Measurements from ENCODE around the gene LCP2. TPM values are rescaled to one million over a fixed set of nuclear protein-coding genes. Genes with fewer than 3 reads are reported as not detected.

LCP2 gene
- total RNA-seq, 1 experiment from 2014 or later, result not detected

GRCh38 chr5:170201311-170201710 is 96.3 kb downstream of the LCP2 start:
- Histone ChIP-seq H3T11ph (ENCODE audit: low read length) (no peak overlapping the region), H3K56ac (ENCODE audit: insufficient read length, low read depth, low read length) (no peak overlapping the region), H2AK5ac (ENCODE audit: insufficient read length, low read length) (no peak overlapping the region), H2BK15ac (ENCODE audit: low read depth, low read length) (no peak overlapping the region), H3K4me2 (ENCODE audit: insufficient read depth, insufficient read length, low read length) (no peak overlapping the region), H3K79me1 (ENCODE audit: insufficient read depth, low read depth, low read length, poor library complexity, severe bottlenecking) (no peaks in the 10 kb centered on the region), H3K79me2 (ENCODE audit: insufficient read depth, low read length) (no peaks in the 10 kb centered on the region), H2BK120ac (ENCODE audit: low read depth, low read length, poor library complexity, severe bottlenecking) (no peak overlapping the region), H3K23ac (ENCODE audit: insufficient read length, low read depth, low read length) (no peak overlapping the region), H3K4me1 (ENCODE audit: insufficient read depth, low read length) (no peaks in the 10 kb centered on the region), H3K23me2 (ENCODE audit: insufficient read length, low read depth, low read length, poor library complexity, severe bottlenecking) (no peaks in the 10 kb centered on the region), H2AFZ (ENCODE audit: low read length) (no peak overlapping the region), H3K9me3 (ENCODE audit: control insufficient read depth, low read depth, low read length) (no peaks in the 10 kb centered on the region), H3K4ac (ENCODE audit: low read depth, low read length) (no peak overlapping the region), H4K20me1 (ENCODE audit: control insufficient read depth, insufficient read depth, insufficient read length) (no peaks in the 10 kb centered on the region), H4K91ac (ENCODE audit: insufficient read length, low read depth, low read length) (no peak overlapping the region), H3K27me3 (ENCODE audit: insufficient read depth, low read length) (no peaks in the 10 kb centered on the region), H2BK5ac (ENCODE audit: insufficient read length, low read length) (no peak overlapping the region), H2BK12ac (ENCODE audit: insufficient read length, low read depth, low read length) (no peak overlapping the region), H2BK20ac (ENCODE audit: low read depth, low read length, poor library complexity, severe bottlenecking) (no peak overlapping the region), H4K5ac (ENCODE audit: insufficient read length, low read depth, low read length) (no peak overlapping the region), H4K8ac (replicated peaks; ENCODE audit: insufficient read length, low read depth, low read length) (no peak overlapping the region), H3K27ac (ENCODE audit: insufficient read length, low read depth, low read length) (no peak overlapping the region), H3K18ac (ENCODE audit: insufficient read length, low read depth, low read length) (no peak overlapping the region), H3K9ac (ENCODE audit: extremely low read depth, insufficient read length, low read length) (no peak overlapping the region), H3K14ac (ENCODE audit: insufficient read depth, low read length) (no peak overlapping the region)
- Mint-ChIP-seq H3K4me3 (no peak overlapping the region), H3K36me3 (ENCODE audit: insufficient read depth in 1 of 3, low read depth in 3 of 3) (no peaks in the 10 kb centered on the region), H3K27ac (no peak overlapping the region), H3K4me1 (peaks cover 0 to 10% of the 10 kb centered on the region in 2 experiments; a peak in 2 of 4 replicates), H3K27me3 (ENCODE audit: low read depth) (peaks cover 17% of the 10 kb centered on the region), H3K9me3 (no peaks in the 10 kb centered on the region)
- DNase-seq, result no peak
- TF ChIP-seq CTCF (conservative IDR thresholded peaks at IDR 0.05), result no peak
- WGBS (ENCODE audit: extremely low coverage, insufficient read length, low lambda C conversion rate), result no CpG with 5 or more reads among the region's 2 CpGs

Data from H9 (cell line).